HepG2 (cell line): ENCODE measurements around the gene SNX30. TPM values are rescaled to one million over a fixed set of nuclear protein-coding genes. Genes with fewer than 3 reads are reported as not detected.

Source experiments
- ATAC-seq: fragments of 200-7000 bp; cut with Tn5 transposase; 3 replicates; pipeline ENCODE4 v1.9.1; 2020; ENCODE audit warnings: mild to moderate bottlenecking, moderate library complexity
- BruUV-seq: library from RNA; stranded (reverse); fragments of 400-500 nt; replicated peaks from 2 replicates; lab custom pipeline; 2021; lab: Mats Ljungman, UMichigan
- CTCF ChIA-PET: fragments of 300-600 bp; formaldehyde crosslinking; extraction: SDS; loops from one replicate; lab custom pipeline; 2021; ENCODE audit warnings: low total read pairs, inconsistent platforms, low intra/inter-chr PET ratio; lab: Yijun Ruan, JAX
- POLR2A ChIA-PET: fragments of 350-600 bp; sonication (Branson Sonifier 250); formaldehyde crosslinking; loops from one replicate; lab custom pipeline; 2020; ENCODE audit warnings: antibody characterized with exemption, inconsistent platforms; lab: Yijun Ruan, JAX
- DNase-seq: peaks from one replicate; pipeline ENCODE4 v3.0.0-alpha.2; 2015; ENCODE audit warnings: low spot score
- FAIRE-seq: peaks from 3 replicates; lab custom pipeline; 2011; peaks lifted over from hg19 to GRCh38; lab: Jason Lieb, UNC
- H2AFZ ChIP-seq: one replicate; pipeline ENCODE4 v1.6.1; 2011; ENCODE audit warnings: low read length, inconsistent platforms
- H3K27ac ChIP-seq: fragments of 300-600 bp; 3 replicates; pipeline ENCODE4 v1.8.0; 2011; ENCODE audit warnings: mixed run types, mild to moderate bottlenecking, mixed read lengths, low read length, inconsistent platforms; ENCODE audit not compliant: insufficient read depth; ENCODE audit errors: extremely low read length
- H3K27me3 ChIP-seq, 2 experiments: fragments of 200-600 bp in 1 of 2; 2 replicates in 1 of 2; 3 replicates in 1 of 2; pipeline versions ENCODE4 v1.6.0 to v1.8.0; 2011; ENCODE audit warnings: low read length in 2 of 2, mild to moderate bottlenecking in 2 of 2, moderate library complexity in 2 of 2, inconsistent platforms in 1 of 2; ENCODE audit not compliant: insufficient read depth in 2 of 2, control insufficient read depth in 1 of 2
- H3K36me3 ChIP-seq, 2 experiments: fragments of 200-600 bp in 1 of 2; replicated peaks in 1 of 2; 2 replicates in 1 of 2; 3 replicates in 1 of 2; pipeline versions ENCODE4 v1.5.1 to v1.8.0; 2011; ENCODE audit warnings: low read length in 2 of 2, inconsistent platforms in 1 of 2; ENCODE audit not compliant: insufficient read depth in 2 of 2, control insufficient read depth in 1 of 2
- H3K4me1 ChIP-seq: 2 replicates; pipeline ENCODE4 v1.5.1; 2012; ENCODE audit warnings: low read length, inconsistent platforms; ENCODE audit not compliant: insufficient read depth
- H3K4me2 ChIP-seq: 2 replicates; pipeline ENCODE4 v1.6.0; 2011; ENCODE audit warnings: low read depth, low read length, inconsistent platforms
- H3K4me3 ChIP-seq, 3 experiments: fragments of 200-600 bp in 1 of 3; sonication (generic), shearing (Covaris generic) in 1 of 3; replicated peaks in 1 of 3; 2 replicates each; pipeline ENCODE4 v1.5.1; 2011 to 2016; ENCODE audit warnings: low read length in 3 of 3, inconsistent platforms in 2 of 3, low read depth in 2 of 3, mild to moderate bottlenecking in 2 of 3, control low read depth in 1 of 3, mixed read lengths in 1 of 3; ENCODE audit not compliant: insufficient read depth in 1 of 3
- H3K79me2 ChIP-seq: one replicate; pipeline ENCODE4 v1.6.1; 2011; ENCODE audit warnings: low read length, inconsistent platforms; ENCODE audit not compliant: insufficient read depth
- H3K9ac ChIP-seq: 2 replicates; pipeline ENCODE4 v1.6.0; 2011; ENCODE audit warnings: mild to moderate bottlenecking, low read depth, low read length, inconsistent platforms; ENCODE audit not compliant: insufficient read depth
- H3K9me3 ChIP-seq: 2 replicates; pipeline ENCODE4 v1.5.1; 2012; ENCODE audit warnings: mild to moderate bottlenecking, low read length
- H4K20me1 ChIP-seq: 2 replicates; pipeline ENCODE4 v1.6.0; 2011; ENCODE audit warnings: inconsistent platforms, mild to moderate bottlenecking, low read length, moderate library complexity; ENCODE audit not compliant: insufficient read depth
- CEBPB ChIP-seq: IDR thresholded peaks from 2 replicates; pipeline ENCODE4 v1.6.1; 2011; ENCODE audit warnings: low read depth, low read length, improper control_type of control experiment, borderline replicate concordance
- KDM6A ChIP-seq: IDR thresholded peaks from 2 replicates; pipeline ENCODE4 v1.6.1; 2016; ENCODE audit warnings: low read depth
- ZKSCAN5 ChIP-seq: sonication (generic); formaldehyde crosslinking; IDR thresholded peaks from 2 replicates; pipeline ENCODE4 v1.5.1; 2020; ENCODE audit warnings: mild to moderate bottlenecking, missing genetic modification reagents
- ZNF776 ChIP-seq: sonication (generic); formaldehyde crosslinking; IDR thresholded peaks from 2 replicates; pipeline ENCODE4 v1.4.0; 2020; ENCODE audit warnings: mild to moderate bottlenecking, missing genetic modification reagents
- WGBS: methylation state at CpG from one replicate; pipeline ENCODE4 v1.1.6; 2017; ENCODE audit warnings: low lambda C conversion rate; 5-methylcytosine and 5-hydroxymethylcytosine counted together
- in situ Hi-C: cut with HindIII; loops from 2 replicates; pipeline ENCODE4 v1.10.0; 2017; ENCODE audit warnings: low pct_unique_long_range_greater_than_20kb; ENCODE audit not compliant: extremely low pct_ligation_motif_present
- intact Hi-C: fragments of 100-400 bp; cut with micrococcal nuclease; formaldehyde crosslinking; loops from one replicate; pipeline ENCODE4 v1.10.0; 2022; ENCODE audit not compliant: unreplicated experiment
- polyA plus RNA-seq, 8 experiments: library from polyadenylated mRNA; depleted of rRNA in 3 of 8; stranded (reverse) in 7 of 8; unstranded in 1 of 8; fragments of >200 nt; fragmentation: Illumina TruSeq in 4 of 8; extraction: Trizol in 4 of 8; gene quantifications; 2 replicates each; pipeline versions ENCODE4 v1.2.1 to v1.2.3, GENCODE V29; 2011 to 2016; ENCODE audit warnings: low read depth in 4 of 8, missing spikeins in 1 of 8, mixed read lengths in 1 of 8; ENCODE audit not compliant: insufficient read depth in 1 of 8
- total RNA-seq, 5 experiments: library from RNA; depleted of rRNA; stranded (reverse); fragments of >200 nt; fragmentation: Illumina TruSeq; extraction: Trizol; gene quantifications; 2 replicates each; pipeline ENCODE4 v1.2.3, GENCODE V29; 2016; ENCODE audit warnings: low read depth in 1 of 5
- TF ChIP-seq, protein P1 (sequence below): sonication (generic); formaldehyde crosslinking; IDR thresholded peaks from 2 replicates; pipeline ENCODE4 v1.9.0; 2021; ENCODE audit warnings: missing genetic modification reagents, mild to moderate bottlenecking, borderline replicate concordance

Gene SNX30
- total and polyA plus RNA-seq, 2 of the 13 experiments (the other 11 are each of a cell fraction or from before 2014, with no cell fraction given) = 4.4 to 12.4 TPM

DNA sequence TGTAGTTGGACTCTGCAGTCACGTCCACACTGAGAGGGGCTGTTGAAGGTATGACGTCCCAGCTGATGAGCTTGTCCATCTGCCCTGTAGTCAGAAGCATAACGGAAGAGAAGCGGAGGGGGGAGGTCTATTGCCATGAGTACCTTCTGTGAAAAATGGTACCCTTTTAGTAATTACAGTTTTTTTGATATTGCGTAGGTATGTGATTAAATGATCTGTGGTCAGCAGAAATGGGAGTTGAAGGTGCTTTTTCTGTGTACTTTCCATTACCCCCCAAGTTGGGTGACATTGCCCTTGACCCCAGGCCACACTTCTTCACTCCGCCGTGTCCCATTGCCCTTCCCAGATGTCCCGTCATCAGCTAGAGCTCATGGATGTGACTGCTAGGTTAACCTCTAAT, 45.9 kb downstream of the SNX30 start:
- no peak for ATAC-seq
- H3K4me3 ChIP-seq = no peak overlapping the region
- no peaks in the 10 kb centered on the region for H3K9me3 ChIP-seq
- no peaks in the 10 kb centered on the region for H3K36me3 ChIP-seq
- H3K79me2 ChIP-seq = no peaks in the 10 kb centered on the region
- ChIA-PET POLR2A (no interaction called here), CTCF (no interaction called here)
- in situ Hi-C loops = loop anchor here (10.0 kb wide), 1 partner anchor 52 kb away; no protein-coding TSS in a partner anchor
- no peaks in the 10 kb centered on the region for H4K20me1 ChIP-seq
- no TSS peak for BruUV-seq
- WGBS = 84% methylated on average over 8 of the region's 8 CpGs
- no peaks in the 10 kb centered on the region for H3K4me1 ChIP-seq
- no peak overlapping the region for H3K27ac ChIP-seq
- FAIRE-seq = no peak
- DNase-seq = no peak
- no peak overlapping the region for H2AFZ ChIP-seq
- no peak overlapping the region for H3K9ac ChIP-seq
- TF ChIP-seq, protein P1, sequence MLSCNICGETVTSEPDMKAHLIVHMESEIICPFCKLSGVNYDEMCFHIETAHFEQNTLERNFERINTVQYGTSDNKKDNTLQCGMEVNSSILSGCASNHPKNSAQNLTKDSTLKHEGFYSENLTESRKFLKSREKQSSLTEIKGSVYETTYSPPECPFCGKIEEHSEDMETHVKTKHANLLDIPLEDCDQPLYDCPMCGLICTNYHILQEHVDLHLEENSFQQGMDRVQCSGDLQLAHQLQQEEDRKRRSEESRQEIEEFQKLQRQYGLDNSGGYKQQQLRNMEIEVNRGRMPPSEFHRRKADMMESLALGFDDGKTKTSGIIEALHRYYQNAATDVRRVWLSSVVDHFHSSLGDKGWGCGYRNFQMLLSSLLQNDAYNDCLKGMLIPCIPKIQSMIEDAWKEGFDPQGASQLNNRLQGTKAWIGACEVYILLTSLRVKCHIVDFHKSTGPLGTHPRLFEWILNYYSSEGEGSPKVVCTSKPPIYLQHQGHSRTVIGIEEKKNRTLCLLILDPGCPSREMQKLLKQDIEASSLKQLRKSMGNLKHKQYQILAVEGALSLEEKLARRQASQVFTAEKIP (CRISPR knock-in tag) = no peak
- TF ChIP-seq CEBPB = peak; percentile 49; the same call in 1 of the 2 replicates
- TF ChIP-seq, all 625 proteins: peak for 1
- intact Hi-C loops = loop anchor here (10.0 kb wide), 1 partner anchor 352 kb away; no protein-coding TSS in a partner anchor
- no peaks in the 10 kb centered on the region for H3K27me3 ChIP-seq
- no peak overlapping the region for H3K4me2 ChIP-seq

DNA sequence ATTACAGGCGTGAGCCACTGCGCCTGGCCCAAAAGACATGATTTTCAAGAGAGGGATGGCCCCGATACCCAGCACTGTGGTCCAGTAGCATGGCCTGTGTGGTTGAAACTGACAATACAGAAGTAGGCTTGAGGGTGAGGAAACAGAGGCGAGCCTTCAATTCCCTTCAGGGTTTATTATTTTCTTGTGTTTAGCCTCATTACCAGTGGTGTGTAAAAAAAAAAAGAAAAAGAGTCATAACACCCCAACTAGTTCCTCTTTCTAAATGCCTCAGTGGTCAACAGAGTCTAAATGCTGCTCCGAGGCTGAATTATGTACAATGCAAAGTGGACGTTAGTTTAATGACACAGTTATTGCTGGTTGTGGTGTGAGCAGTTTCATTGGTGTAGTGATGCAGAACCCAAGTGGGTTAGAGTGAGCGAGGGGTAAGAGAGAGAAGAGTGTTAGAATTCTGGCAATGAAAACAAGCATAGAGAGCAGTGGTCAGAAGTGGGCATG, 58.8 kb downstream of the SNX30 start:
- POLR2A ChIA-PET = no interaction called here
- in situ Hi-C loops = no loop called here

More for the DNA sequence above, 58.8 kb downstream of the SNX30 start:
- WGBS = 98% methylated on average over 7 of the region's 7 CpGs
- peaks cover 7% of the 10 kb centered on the region for H3K4me1 ChIP-seq
- H3K4me2 ChIP-seq = no peak overlapping the region
- H4K20me1 ChIP-seq = no peaks in the 10 kb centered on the region
- H3K27me3 ChIP-seq = no peaks in the 10 kb centered on the region
- H3K36me3 ChIP-seq = peaks cover 0 to 6% of the 10 kb centered on the region in 2 experiments; a peak in 1 of 5 replicates
- no peak overlapping the region for H3K4me3 ChIP-seq
- no peak overlapping the region for H3K9ac ChIP-seq
- CTCF ChIA-PET = no interaction called here
- H3K27ac ChIP-seq = no peak overlapping the region
- intact Hi-C loops = no loop called here
- BruUV-seq = no TSS peak
- ATAC-seq (no peak), FAIRE-seq (no peak), DNase-seq (no peak)
- H3K9me3 ChIP-seq = no peaks in the 10 kb centered on the region
- no peak for TF ChIP-seq KDM6A
- TF ChIP-seq ZNF776 (CRISPR knock-in tag) = no peak
- no peak for TF ChIP-seq ZKSCAN5 (CRISPR knock-in tag)
- peaks cover 2% of the 10 kb centered on the region for H3K79me2 ChIP-seq
- no peak overlapping the region for H2AFZ ChIP-seq
